Neural progenitor cell (in vitro differentiated cells): ENCODE results near the gene GPR85.

Source experiments
- CTCF ChIP-seq: fragments of 200-600 bp; sonication (generic); IDR thresholded peaks from 2 replicates; pipeline ENCODE4 v1.5.1; 2017; ENCODE audit warnings: antibody characterized with exemption, mild to moderate bottlenecking
- EZH2phosphoT487 ChIP-seq: fragments of 200-600 bp; sonication (generic); IDR thresholded peaks from 2 replicates; pipeline ENCODE4 v1.6.1; 2017; ENCODE audit warnings: antibody characterized with exemption

- no peak for TF ChIP-seq CTCF
- no peak for TF ChIP-seq EZH2phosphoT487
Measured at GRCh38 chr7:113062499-113062898, 24.1 kb downstream of the GPR85 start.
